Activated naive CD4-positive, alpha-beta T cell treated with anti-CD3 and anti-CD28 coated beads, Interleukin-2, amount 50 U/mL, for 72 hours (primary cell): Measurements from ENCODE around the gene TBXAS1. TPM values are rescaled to one million over a fixed set of nuclear protein-coding genes. Genes with fewer than 3 reads are reported as not detected.

Source experiments
- ATAC-seq, 2 donors: fragments of 150-1000 bp; cut with Tn5 transposase; 2 replicates each; pipeline ENCODE4 v1.10.0; 2021; ENCODE audit warnings: mild to moderate bottlenecking in 2 of 2, moderate library complexity in 2 of 2
- DNase-seq, 2 donors: peaks; one replicate each; pipeline ENCODE4 v3.0.0; 2021 to 2022; ENCODE audit warnings: low spot score in 2 of 2
- H3K27ac Mint-ChIP-seq, 2 donors: one replicate each; pipeline ENCODE4 v1.8.0; 2022; ENCODE audit warnings: mild to moderate bottlenecking in 2 of 2, mixed read lengths in 2 of 2
- H3K36me3 Mint-ChIP-seq, 2 donors: one replicate each; pipeline ENCODE4 v1.8.0; 2022; ENCODE audit warnings: mixed read lengths in 2 of 2
- H3K9me3 Mint-ChIP-seq, 2 donors: one replicate each; pipeline ENCODE4 v1.8.0; 2022; ENCODE audit warnings: mixed read lengths in 2 of 2
- total RNA-seq, 2 donors: library from RNA; stranded (reverse); gene quantifications; one replicate each; pipeline ENCODE4 v1.2.3, GENCODE V29; 2022

Gene TBXAS1
- total RNA-seq, 2 donors from 2014 or later, result 1.4 to 5.8 TPM

DNA sequence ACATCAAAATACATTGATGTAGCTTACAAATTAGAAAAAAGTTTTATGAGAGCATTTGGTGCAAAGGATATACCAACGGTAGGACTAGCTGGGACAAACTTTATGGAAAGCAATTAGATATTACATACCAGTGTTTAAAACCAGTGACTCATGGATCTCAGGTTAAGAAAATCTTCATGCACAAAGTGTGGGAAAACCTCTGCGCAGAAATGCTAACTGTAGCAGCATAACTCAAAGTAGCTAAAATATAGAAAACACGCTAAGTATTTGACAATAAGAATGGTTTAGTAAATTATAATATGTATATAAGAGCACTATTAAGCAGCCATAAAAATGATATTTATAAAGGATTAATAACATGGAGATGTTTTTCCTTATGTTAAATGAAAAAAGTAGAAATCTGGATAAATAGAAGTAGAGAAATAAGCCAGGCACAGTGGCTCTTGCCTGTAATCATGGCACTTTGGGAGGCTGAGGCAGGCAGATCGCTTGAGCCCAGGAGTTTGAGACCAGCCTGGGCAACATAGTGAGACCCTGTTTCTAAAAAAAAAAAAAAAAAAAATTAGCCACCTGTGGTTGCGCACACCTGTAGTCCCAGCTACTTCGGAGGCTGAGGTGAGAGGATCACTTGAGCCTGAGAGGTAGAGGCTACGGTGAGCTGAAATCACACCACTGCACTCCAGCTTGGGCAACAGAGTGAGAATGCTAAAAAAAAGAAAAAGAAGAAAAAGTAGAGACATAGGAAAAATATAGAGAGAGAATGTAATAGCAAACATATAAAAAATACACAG, 37.2 kb downstream of the TBXAS1 start:
- peaks cover 6% of the 10 kb centered on the region in 2 donors for H3K36me3 Mint-ChIP-seq
- H3K27ac Mint-ChIP-seq, result no peak overlapping the region
- peaks cover 12 to 20% of the 10 kb centered on the region in 2 donors for H3K9me3 Mint-ChIP-seq
- ATAC-seq (no peak), DNase-seq (no peak)

DNA sequence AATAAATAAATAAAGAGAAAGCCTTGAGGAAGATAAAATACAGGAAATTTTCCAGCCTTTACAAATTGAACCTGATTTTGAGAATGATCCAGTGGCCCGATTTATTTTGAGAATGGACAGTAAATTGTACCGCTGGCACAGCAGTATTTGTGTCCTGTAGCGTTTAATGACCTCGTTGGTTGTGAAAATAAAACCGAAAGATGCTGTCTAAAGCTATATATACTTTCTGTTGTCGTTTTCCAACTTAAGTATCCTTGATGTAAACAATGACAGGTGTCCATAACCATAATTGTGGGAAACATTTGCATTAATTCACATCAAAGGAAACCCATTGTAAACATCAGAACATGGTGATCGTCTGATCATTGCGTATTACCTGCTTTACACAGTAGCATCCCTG, 38.8 kb downstream of the TBXAS1 start:
- Mint-ChIP-seq H3K9me3 (peaks cover 12 to 14% of the 10 kb centered on the region in 2 donors), H3K27ac (no peak overlapping the region), H3K36me3 (peaks cover 6% of the 10 kb centered on the region in 2 donors)
- ATAC-seq (no peak), DNase-seq (no peak)

DNA sequence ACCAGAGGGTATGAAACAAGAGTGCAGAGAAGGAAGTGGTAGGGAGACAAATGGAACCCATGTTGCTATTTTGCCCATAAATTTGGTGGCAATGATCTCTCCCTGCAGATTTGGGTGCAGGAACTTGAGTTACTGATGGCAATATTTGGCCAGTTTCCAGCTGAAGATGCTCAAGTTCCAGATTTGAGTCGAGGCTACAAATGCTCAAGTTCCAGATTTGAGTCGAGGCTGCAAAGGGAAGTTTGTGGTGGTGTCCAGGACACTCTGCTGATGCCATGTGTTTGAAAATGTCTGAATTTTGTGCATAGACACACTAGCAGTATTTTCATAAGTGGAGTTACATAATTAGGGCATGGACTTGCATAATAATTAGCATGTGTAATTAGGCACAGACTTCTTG, 40.8 kb downstream of the TBXAS1 start:
- Mint-ChIP-seq H3K9me3 (peaks cover 5% of the 10 kb centered on the region in 2 donors), H3K27ac (no peak overlapping the region), H3K36me3 (peaks cover 0 to 3% of the 10 kb centered on the region in 2 donors)
- ATAC-seq (no peak), DNase-seq (no peak)

DNA sequence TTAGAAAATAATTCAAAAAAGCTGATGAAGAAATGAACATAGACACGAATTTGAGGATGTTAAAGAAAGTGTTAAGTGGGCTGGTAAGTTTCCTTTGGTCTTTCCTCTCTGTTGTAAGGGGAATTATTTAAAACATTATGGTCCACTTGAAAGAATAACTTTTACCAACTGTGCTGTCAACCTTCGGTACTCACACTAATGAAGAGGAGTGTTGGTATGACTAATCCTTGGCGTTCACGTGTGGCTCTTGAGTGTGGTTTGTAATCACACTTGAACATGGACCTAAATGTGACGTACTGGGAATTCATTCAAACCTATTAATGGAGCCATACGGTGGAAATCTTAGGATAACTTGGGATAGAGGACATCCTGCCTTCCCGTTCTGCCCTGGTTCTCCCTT, 41.3 kb downstream of the TBXAS1 start:
- peaks cover 0 to under 1% of the 10 kb centered on the region in 2 donors for H3K9me3 Mint-ChIP-seq
- no peak for DNase-seq
- H3K36me3 Mint-ChIP-seq, result no peaks in the 10 kb centered on the region
- ATAC-seq, result no peak
- H3K27ac Mint-ChIP-seq, result no peak overlapping the region

DNA sequence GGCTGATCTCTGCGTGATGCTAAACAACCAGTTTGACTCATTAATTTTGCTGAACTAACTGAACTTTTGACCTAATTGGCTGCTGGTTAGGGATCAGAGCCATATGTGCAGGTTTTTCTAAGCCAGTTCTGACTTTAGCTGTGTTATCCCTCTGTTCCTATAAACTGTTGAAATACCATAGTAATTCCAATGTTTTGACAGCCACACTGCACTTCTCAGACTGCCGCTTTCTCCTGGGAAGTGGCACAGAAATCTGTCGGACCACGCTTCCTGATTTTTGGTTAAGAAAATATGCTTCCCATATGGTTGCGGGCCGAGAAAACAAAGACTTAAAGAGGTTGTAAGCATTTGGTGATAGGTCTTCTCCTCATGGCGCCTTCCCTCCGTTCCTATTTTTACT, 42.3 kb downstream of the TBXAS1 start:
- Mint-ChIP-seq H3K36me3 (no peaks in the 10 kb centered on the region), H3K9me3 (no peaks in the 10 kb centered on the region)
- DNase-seq, result no peak

DNA sequence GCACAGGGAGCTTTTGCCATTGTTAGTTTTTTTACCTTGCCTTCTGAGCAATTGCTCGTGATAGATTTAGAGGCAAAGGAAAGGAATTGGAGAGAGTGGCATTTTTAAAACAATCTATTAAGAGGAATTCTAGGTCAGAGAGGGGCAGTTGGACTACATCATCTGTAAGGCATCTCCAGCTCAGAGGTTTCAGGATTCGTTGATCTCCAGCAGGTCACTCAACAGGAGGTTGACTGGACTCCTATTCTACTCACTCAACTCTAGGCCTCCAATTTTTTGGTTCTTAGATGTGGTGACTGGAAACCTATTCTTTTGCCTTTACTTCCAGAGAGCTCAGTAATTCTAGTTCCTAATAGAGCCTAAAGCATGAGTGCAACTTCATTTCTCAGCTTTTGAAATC, 42.8 kb downstream of the TBXAS1 start:
- H3K36me3 Mint-ChIP-seq, result no peaks in the 10 kb centered on the region
- ATAC-seq (no peak), DNase-seq (no peak)
- no peaks in the 10 kb centered on the region for H3K9me3 Mint-ChIP-seq
- no peak overlapping the region for H3K27ac Mint-ChIP-seq

More for the DNA sequence above, 42.3 kb downstream of the TBXAS1 start:
- no peak overlapping the region for H3K27ac Mint-ChIP-seq
- ATAC-seq, result no peak

DNA sequence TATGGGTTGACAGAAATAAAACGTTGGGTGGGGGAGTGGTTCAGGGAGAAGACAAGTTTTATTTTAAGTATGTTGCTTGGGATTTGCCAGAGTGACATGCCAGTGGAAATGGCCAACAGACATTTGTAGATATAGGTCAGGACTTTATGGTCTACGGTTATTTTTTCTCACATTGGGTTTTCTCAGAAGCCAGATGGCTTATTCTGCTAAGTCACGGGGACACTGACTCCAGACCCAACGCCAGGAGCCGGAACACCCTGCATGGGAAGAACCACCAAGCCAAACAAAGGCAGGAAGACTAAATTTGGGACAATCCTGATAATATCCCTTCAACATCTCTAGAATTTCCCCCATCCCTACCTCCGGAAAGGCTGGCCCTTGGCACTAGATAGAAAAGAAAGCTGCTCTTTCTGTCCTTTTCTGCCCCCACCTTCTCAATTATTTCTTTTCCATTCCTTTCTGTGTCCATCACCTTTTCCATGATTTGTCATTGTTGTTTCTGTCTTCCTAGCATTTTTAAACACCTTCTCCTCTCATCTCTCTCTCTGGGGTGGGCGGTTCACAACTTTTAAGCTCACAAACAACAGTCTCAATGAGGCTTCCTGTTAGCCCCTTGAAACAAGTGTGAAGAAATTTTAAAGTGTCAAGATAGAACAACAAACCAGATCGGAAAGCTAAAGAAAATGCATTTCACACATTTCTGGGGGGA, 44.7 kb downstream of the TBXAS1 start:
- Mint-ChIP-seq H3K36me3 (no peaks in the 10 kb centered on the region), H3K27ac (no peak overlapping the region), H3K9me3 (no peaks in the 10 kb centered on the region)
- DNase-seq, result no peak
- no peak for ATAC-seq

DNA sequence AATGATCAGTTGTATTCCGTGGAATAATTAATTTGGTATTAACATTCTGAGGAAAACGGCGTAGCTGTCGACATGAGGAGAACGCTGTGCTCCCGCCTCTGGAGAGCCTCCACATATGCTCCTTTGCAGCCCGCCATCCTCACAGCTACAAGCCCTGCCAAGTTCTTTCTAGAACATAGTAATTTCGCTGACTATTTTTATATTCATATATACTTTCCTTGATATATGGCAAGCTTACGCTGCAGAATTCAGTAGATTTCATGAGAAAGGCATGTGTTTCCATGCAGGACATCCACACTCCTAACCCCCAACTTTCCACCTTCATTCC, 45.2 kb downstream of the TBXAS1 start:
- H3K36me3 Mint-ChIP-seq, result no peaks in the 10 kb centered on the region
- DNase-seq (no peak), ATAC-seq (no peak)
- no peak overlapping the region for H3K27ac Mint-ChIP-seq
- H3K9me3 Mint-ChIP-seq, result no peaks in the 10 kb centered on the region

DNA sequence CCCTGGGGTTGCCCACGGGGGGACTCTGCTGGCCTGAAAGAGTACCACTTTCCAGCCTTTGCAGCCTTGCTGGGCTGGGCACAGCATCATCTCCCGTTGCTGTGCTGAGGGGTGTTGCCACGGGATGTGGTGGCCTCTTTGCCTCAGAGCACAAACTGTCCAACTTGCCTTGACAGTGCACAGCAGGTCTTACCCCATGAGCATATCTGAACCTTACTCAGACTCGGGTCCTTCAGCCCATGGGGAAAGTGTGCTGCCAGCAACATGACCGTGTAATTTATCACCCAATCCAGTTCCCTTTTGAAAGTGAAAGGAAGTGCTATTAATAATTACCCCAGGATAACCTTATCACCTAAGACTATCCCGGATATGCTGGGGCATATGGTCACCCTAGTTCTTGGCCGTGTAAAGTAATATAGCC, 46.8 kb downstream of the TBXAS1 start:
- no peaks in the 10 kb centered on the region for H3K9me3 Mint-ChIP-seq

DNA sequence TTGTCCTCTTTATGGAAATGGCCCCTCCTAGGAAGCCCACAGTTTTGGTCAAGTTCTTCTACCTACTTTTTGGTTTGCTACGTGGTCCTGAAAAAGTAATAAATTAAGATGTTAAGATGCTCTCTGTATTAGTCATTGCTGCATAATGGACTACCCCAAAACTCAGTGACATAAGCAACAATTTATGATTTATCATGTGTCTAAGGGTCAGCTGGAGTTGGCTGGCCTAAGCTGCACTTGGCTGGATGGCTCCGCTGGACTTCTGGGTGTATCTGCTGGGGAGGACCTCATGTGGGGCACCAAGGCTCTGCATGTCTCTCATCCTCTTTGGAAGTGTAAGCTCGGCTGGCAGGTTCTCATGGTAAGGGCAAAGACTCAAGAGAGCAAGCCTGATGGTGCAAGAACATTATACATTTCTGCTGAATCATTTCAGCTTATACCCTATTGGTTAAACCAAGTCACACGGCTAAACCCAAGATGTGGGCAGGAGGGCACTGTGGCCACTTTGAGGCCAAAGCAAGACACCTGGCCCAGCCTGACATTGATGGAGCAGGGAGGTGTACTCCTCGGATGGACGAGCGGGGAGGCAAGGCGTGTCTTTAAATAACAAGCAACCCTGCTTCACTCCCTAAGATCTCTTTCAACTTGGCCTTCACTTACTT, 47.7 kb downstream of the TBXAS1 start:
- H3K27ac Mint-ChIP-seq, result no peak overlapping the region
- H3K9me3 Mint-ChIP-seq, result no peaks in the 10 kb centered on the region
- no peaks in the 10 kb centered on the region for H3K36me3 Mint-ChIP-seq
- no peak for ATAC-seq
- DNase-seq, result no peak

More for the DNA sequence above, 46.8 kb downstream of the TBXAS1 start:
- ATAC-seq (no peak), DNase-seq (no peak)
- Mint-ChIP-seq H3K36me3 (no peaks in the 10 kb centered on the region), H3K27ac (no peak overlapping the region)

DNA sequence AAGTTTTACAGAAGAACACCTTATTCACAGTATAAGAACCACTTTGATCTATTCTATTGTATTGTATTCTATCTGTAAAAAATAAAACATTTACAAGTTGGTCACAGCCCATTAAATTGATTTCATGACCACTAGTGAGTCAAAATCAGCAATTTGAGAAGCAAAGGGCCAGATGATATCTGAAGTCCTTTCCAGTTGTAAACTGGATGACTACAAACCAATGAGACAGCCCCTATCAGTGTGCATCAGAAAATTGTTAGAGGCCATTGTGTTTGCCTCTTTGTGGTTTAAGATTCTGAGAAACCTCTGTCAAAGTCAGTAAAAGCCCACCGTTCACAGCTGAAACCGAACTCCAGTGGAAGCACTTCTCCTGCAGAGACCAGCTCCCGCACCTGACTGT, 54.8 kb downstream of the TBXAS1 start:
- H3K36me3 Mint-ChIP-seq, result peaks cover 0 to 6% of the 10 kb centered on the region in 2 donors
- no peak for ATAC-seq
- H3K9me3 Mint-ChIP-seq, result peaks cover 0 to 3% of the 10 kb centered on the region in 2 donors
- no peak for DNase-seq
- no peak overlapping the region for H3K27ac Mint-ChIP-seq

DNA sequence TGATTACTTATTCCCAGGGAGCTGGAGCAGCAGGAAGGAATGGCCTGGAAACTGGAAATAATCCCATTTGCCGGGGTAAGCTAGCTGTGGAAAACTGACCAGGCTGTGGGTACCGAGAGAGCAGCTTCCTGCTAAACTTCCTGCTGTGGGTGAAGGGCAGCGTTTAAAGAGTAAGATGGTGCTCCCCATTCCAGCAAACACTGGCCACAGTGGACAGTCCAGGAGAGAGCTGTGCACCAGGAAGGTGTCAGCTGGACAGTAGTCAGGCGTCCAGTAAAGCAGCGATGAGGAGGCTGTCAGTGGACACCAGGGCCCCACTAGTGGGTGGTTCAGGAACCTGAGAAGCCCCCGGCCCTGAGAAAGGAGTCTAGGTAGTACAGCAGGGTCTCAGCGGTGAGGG, 55.4 kb downstream of the TBXAS1 start:
- DNase-seq (no peak), ATAC-seq (no peak)
- Mint-ChIP-seq H3K36me3 (peaks cover 0 to 7% of the 10 kb centered on the region in 2 donors), H3K27ac (no peak overlapping the region), H3K9me3 (peaks cover 0 to 4% of the 10 kb centered on the region in 2 donors)

DNA sequence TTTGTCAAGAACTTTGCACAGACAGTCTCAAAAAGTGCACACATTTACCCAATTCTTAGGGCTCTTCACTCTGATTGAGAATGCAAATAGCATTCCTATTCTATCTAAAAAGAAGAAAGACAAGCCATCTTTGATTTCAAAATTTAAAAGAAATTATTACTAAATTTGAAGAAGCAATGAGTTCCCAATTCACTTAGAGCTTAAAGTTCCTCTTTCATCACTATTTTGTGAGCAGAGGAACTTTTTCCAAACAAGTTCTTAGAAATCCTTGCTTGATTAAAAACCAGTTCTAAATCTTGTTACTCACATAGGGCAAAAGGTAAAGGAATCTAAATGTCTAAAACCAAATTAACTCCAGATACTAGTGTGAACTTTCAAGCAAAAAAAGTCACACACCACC, 56.4 kb downstream of the TBXAS1 start:
- ATAC-seq, result no peak
- H3K9me3 Mint-ChIP-seq, result peaks cover 0 to 4% of the 10 kb centered on the region in 2 donors
- no peak overlapping the region for H3K27ac Mint-ChIP-seq
- peaks cover 0 to 7% of the 10 kb centered on the region in 2 donors for H3K36me3 Mint-ChIP-seq
- no peak for DNase-seq

DNA sequence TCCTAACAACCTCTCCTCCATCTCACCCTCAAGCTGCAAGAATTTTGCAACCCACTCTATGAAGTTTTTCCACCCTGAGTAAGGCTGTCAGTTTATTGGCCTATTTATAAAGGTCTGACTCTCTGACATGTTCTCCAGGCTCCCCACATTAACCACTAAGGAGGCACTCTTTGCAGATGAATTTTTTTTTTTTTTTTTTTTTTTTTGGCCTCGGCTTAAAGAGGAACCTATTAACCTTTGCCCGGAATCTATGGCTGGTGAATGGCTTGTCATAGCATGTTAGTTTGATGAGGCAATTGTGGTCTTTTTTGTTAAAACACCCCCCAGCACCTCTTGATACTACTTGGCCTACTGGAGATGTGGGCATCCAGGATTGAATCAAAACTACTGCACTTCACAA, 57.1 kb downstream of the TBXAS1 start:
- ATAC-seq, result peak in 1 of 2 donors; percentile 39
- H3K36me3 Mint-ChIP-seq, result peaks cover 0 to 7% of the 10 kb centered on the region in 2 donors

DNA sequence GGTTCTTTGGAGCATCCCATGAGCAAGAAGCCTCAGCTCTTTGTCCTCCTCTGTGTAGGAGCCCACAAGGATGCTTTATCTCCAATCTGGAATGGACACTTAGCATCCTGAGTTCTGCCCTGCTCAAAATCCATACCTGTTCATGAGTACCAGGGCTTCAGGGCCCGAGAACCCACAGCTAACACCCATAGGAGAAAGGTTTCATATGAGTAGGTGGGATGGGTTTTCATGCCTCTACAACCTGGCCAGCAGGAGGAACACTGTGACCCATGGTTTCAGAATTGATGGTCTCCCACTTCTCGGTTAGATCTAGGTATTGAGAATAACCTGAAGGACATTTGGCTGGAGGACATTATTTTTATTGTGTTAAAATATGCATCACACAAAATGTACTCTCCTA, 57.8 kb downstream of the TBXAS1 start:
- Mint-ChIP-seq H3K9me3 (peaks cover 0 to 4% of the 10 kb centered on the region in 2 donors), H3K27ac (peak overlapping the region in 1 of 2 donors; percentile 41), H3K36me3 (peaks cover 0 to 7% of the 10 kb centered on the region in 2 donors)
- no peak for DNase-seq
- ATAC-seq, result no peak

More for the DNA sequence above, 57.1 kb downstream of the TBXAS1 start:
- H3K9me3 Mint-ChIP-seq, result peaks cover 0 to 4% of the 10 kb centered on the region in 2 donors
- no peak for DNase-seq
- H3K27ac Mint-ChIP-seq, result peak overlapping the region in 1 of 2 donors; percentile 41

DNA sequence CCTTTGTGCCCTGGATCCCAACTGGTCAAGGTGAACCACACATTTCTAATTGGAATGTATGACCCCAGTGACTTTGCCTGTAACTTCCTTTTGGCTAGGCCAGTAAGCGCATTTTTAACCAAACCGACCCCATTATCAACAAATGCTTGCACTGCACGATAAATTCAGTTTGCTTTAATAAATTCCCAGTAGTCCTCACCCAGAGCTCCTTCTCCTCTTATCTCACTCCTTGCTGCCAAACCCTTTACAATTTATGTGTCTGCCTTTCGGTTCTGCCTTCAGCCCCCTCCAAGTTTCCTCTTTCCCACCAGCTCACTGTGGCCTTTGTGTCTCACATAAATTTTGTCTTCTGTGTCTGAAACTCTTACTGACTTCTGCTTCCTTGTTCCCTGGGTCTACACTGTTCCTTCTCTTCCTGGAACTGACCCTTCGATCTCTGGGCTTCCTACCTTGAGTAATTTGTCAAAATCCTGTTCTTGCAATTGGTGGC, 59.0 kb downstream of the TBXAS1 start:
- Mint-ChIP-seq H3K9me3 (peaks cover 0 to 4% of the 10 kb centered on the region in 2 donors), H3K27ac (peak overlapping the region; percentile 18 to 37), H3K36me3 (peaks cover 0 to 7% of the 10 kb centered on the region in 2 donors)
- DNase-seq (no peak), ATAC-seq (no peak)
